Left ventricle myocardium superior (tissue), 1 donor: Measurements from ENCODE around the gene NLGN1. TPM values are rescaled to one million over a fixed set of nuclear protein-coding genes. Genes with fewer than 3 reads are reported as not detected.

ENCODE experiments used
- ATAC-seq: fragments of 200-7000 bp; cut with Tn5 transposase; one replicate; pipeline ENCODE4 v1.9.1; 2020; ENCODE audit warnings: mild to moderate bottlenecking, moderate library complexity
- DNase-seq: peaks from one replicate; pipeline ENCODE4 v3.0.0-alpha.2; 2020
- intact Hi-C: fragments of 100-400 bp; cut with micrococcal nuclease; formaldehyde crosslinking; loops from one replicate; pipeline ENCODE4 v1.11.0; 2022
- total RNA-seq: library from RNA; stranded (reverse); fragmentation: NEBNext Ultra II Directional; extraction: Animal tissue kit (Norgen Biotek cat#: 25700); gene quantifications from one replicate; pipeline ENCODE4 v1.2.1, GENCODE V29; 2021
- donor health status: DM: no; HTN: yes; CAD: no; lungs with severe emphysema.

The NLGN1 gene
- total RNA-seq, 1 donor from 2014 or later, result 10.5 TPM

DNA sequence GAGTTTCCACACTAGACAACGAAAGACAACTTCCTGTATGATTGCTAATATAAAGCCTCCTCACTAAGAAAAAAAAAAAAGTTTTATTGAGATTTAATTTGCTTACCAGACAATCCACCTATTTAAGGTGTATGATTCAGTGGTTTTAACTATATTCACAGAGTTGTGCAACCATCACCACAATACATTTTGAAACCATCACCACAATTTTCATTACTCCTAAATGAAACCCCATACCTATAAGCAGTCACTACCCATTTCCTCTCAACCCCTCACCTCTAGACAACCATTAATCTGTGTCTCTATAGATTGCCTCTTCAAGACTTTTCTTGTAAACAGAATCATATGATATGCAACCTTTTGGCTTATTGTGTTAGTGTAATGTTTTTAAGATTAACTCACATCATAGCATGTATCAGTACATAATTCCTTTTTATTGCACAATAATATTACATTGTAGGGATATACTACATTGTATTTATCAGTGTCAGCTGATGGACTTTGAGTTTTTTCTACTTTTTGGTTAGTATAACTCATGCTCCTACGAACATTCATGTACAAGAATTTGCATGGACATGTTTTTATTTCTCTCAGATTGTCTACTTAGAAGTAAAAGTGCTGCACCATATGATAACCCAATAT lies 339.7 kb downstream of the NLGN1 start:
- DNase-seq (no peak), ATAC-seq (no peak)
- intact Hi-C loops, result no loop called here

DNA sequence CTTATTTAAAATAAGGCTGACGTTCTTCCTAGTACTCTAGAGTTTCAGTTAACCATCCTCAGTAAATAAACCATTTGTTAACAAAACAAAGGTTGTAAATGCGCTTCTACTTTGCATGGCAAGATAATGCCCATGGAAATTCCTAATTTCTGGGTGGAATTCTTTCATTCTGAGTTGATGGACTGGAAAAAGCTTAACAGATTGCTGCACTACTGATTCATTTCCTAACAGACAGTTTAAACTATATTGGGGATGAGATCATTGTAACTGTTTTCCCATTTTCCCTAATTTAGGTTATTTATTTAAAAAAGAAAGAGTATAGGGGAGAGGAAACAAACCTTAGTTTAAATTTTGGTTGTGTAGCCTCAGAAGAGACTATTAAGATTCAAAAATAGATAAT lies 342.2 kb downstream of the NLGN1 start:
- DNase-seq (no peak), ATAC-seq (no peak)
- intact Hi-C loops, result no loop called here

DNA sequence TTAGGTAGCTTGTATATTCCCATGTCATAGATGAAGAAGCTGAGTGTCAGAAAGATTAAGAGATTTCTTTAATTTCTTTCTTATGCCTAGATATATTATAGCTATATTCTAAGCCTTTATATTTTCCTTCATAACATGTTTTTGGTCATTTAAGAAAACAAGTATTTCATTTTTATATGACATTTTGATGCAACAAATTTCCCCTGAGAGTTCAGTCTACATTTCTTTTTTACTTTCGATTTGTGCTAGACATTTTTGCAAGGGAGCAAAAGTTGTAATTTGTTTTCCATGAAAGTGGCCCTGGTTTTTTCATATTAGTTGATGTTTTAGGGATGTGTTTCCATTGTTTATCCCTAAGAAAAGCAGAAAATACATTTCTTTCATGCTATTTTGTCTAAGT lies 344.9 kb downstream of the NLGN1 start:
- intact Hi-C loops, result no loop called here
- no peak for DNase-seq
- ATAC-seq, result no peak

DNA sequence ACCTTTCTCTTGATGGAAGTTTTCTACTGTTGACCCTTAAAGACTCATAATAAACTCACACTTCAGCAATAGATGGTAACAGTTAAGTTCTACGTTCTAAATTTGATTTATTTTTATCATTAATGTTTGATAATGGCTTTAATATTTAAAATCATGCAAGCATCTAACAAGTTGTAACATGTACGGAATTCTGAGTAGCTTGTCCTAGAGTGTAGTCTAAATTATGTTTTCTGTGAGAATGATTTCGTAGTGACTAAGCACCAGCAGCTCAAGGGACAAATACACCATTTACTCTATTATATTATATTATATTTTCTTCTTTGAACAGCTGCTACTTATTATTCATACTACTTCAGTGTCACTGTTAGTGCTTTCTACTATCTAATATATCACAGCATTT lies 345.6 kb downstream of the NLGN1 start:
- DNase-seq, result no peak
- intact Hi-C loops, result no loop called here
- ATAC-seq, result no peak

DNA sequence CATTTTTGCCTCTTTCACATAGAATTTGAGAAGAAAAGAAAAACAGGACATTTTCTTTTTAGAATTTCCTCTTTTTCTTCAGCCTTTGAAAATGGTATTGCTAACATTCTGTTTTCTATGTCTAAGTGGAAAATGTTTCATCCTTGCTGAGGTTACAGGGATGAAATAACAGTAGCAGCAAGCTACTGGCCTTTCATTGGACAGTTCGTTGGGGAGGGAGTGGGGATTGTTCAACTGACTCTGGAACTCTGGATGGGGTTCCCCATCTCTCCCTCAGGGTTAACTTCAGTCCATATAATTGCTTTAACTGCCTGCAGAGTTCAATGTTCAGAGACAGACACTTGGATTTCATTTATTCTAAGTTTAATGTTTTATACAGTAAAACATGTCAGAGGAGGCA lies 346.0 kb downstream of the NLGN1 start:
- ATAC-seq (no peak), DNase-seq (no peak)
- intact Hi-C loops, result no loop called here

DNA sequence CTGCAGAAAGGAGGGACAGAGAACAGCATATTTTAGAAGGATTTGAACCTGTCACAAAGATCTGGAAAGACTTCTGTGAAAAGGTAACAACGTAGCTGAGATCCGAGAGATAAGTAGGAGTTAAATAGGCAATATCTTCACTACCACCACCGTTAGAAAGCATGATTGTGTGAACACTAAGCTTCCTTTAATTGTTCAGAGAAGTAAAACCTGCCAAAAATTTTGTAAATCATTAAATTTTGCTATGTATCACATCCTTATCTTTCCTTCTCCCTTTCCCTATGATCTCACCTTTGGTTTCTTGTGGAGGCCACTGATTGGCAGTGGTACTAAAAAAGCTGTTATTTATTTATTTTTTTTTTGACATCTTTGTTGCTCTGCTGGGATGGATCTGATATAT lies 346.9 kb downstream of the NLGN1 start:
- no peak for ATAC-seq
- intact Hi-C loops, result no loop called here

DNA sequence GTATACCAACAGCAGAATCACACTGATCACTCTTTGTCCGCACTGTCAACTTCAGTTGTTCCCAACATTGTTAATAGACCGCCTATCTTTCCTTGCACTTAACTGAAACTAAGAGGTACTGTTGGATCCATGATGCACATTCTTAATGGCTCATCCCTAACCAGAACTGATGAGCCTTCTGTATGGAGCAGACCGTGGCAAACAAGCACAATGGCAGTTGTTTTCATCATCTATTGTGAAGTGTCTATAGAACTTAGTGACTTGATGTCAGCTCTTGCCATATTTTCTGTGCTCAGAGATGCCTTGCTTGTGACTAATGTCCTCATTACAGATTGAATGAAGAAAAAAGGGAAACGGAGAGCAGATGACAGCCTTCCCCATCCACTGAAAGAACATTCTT lies 347.4 kb downstream of the NLGN1 start:
- ATAC-seq (no peak), DNase-seq (no peak)
- intact Hi-C loops, result no loop called here

More for the DNA sequence above, 346.9 kb downstream of the NLGN1 start:
- DNase-seq, result no peak

DNA sequence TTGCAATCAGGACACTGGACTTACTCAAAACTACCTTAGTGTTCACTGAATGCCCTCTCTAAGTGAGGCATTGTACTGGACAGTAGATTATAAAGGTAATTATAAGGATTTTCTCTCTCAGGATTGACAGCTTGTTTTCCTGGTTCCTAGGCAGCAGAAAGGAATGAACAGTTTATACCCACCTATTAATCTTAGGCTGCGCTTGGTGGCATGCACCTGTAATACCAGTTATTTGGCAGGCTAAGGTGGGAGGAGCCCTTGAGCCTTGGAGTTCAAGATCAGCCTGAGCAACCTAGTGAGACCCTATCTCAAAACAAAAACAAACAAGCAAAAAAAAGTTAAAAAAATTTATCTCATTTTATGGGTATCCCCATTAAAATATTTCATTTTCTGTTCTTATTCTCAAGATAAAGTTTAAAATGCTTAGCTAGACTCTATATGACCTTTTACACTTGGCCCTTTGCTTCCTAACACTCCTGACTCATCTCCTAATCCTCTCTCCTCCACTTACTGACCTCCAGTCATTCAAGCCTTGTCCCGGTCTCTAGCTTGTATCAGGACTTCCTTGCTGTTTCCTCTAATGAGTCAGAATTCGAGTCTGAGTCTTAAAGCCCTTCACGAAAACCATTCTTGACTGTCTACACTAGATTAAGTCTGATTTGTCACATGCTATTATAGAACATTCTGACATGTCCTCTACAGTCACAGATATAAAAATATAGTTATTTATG lies 348.6 kb downstream of the NLGN1 start:
- no peak for ATAC-seq
- intact Hi-C loops, result no loop called here
- no peak for DNase-seq

DNA sequence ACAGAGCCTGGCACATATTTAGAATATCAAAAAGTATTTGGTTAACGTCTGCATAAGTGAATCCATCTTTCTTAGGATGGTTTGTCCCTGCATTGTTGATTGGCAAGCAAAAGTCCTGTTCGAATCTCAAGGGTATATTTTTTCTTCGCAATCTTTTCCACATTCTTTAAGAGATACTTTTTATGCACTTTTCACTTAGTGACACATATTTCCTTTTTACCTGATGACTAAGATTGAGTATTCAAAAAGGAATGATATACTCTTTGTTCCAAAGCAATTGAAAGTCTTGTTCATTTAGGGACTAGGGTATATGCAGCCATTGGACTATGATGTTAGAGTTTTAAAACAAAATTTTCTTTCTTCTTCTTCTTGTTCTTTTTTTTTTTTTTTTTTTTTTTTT lies 349.9 kb downstream of the NLGN1 start:
- DNase-seq (no peak), ATAC-seq (no peak)
- intact Hi-C loops, result no loop called here

DNA sequence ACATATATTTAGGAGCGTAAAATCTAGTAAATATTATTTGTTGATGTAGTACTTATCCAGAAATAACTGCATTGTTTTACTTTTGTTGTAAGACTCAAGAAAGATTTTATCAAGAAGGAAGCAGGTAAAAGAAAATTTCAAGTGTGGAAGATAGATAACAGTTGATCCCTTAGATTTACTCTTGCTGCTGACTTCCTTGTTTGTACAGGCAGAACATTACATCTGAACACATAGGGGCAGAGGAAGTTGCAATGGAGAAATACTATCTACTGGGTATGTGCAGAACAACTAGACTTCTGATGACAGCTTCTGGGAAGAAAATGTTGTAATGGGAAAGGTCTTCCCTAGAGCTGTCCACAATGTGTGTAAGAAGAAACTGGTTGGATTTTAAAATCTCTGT lies 350.6 kb downstream of the NLGN1 start:
- DNase-seq (no peak), ATAC-seq (no peak)
- intact Hi-C loops, result no loop called here

DNA sequence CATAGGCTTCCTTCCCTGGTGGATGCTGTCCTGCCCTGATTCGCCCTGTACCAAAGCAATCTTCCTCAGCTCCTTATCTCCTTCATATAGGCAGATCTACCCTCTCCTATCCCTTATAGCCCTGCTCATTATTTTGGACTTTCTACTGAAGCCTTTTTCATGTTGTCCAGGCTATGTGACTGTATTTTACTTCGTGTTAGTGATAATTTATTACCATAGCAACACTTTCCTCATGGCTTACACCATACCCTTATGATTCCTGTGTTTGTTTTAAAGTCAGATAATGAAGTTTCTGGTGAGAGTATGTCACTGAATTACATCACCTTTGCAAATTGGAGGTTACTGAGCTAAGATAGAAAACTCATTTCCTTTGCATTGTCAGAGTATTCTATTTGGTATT lies 352.6 kb downstream of the NLGN1 start:
- intact Hi-C loops, result no loop called here
- ATAC-seq (no peak), DNase-seq (no peak)

DNA sequence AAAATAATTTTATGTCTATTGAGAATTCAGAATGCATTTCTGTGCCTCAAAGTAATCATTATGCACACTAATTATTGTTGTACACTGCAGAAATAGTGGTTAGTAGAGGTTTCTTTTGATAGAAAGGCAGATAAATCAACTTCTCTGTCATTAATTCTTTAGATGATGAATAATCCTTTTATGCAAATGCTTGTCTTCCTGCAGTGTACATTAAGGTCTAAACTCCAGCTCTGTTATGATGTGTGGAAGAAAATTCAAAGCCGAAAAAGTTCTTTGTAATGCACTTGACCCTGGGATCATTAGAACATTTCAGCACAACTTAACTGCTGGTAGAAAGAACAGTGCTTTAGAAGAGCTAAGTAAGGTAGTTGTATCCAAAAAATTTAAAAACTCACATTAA lies 353.0 kb downstream of the NLGN1 start:
- ATAC-seq (no peak), DNase-seq (no peak)
- intact Hi-C loops, result no loop called here

DNA sequence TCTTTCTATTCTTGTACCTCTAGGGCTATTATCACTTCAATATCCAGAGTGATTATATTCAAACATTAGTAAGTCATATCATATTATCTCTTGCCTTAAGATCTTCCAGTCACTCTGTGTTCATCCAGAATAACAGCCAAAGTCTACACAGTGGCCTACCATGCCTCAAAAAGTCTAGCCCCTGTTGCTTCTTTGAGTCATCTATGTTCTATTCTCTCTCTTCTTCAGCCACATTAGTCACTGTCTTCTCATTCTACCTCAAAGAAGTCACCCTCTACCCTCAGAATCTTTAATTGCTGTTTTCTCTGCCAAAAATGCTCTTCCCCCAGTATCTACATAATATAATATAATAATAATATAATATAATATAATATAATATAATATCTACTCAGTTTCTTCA lies 356.0 kb downstream of the NLGN1 start:
- DNase-seq, result no peak
- no peak for ATAC-seq
- intact Hi-C loops, result no loop called here

DNA sequence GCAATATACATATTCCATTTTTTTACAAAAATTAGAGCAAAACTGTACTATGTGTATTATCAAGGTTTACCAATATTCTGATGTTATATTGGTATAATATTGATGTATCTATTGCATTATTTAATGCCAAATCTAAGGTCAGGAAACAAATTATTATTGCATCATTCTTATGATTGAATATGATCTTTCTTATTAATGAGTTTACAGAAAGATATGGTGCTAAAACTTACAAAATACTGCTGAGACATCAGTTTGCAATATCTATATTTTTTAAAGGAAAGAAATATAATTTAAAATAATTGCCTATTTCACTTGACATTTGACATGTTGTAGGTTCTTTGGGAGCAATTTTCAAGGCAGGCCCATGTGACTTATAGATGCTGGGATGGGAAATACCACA lies 357.6 kb downstream of the NLGN1 start:
- DNase-seq (no peak), ATAC-seq (no peak)
- intact Hi-C loops, result no loop called here

DNA sequence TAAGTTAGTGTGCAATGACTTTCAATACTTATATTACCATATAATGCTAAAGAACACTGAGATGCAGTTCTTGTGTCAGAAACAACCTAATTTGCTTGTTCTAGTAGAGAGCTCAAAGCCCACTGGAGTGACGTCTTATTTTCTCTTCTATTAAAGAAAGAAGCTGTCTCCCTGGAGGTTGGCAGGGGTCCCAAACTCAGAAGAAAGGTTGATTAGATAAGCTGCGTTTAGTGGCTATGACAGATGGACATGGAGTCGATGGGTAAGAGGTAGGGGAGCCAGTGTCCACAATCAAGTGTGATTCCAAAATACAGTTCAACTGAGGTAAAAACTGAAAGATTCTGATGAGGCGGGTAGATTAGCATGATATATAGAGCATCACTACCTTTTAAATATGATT lies 363.6 kb downstream of the NLGN1 start:
- no peak for ATAC-seq
- DNase-seq, result no peak
- intact Hi-C loops, result no loop called here

DNA sequence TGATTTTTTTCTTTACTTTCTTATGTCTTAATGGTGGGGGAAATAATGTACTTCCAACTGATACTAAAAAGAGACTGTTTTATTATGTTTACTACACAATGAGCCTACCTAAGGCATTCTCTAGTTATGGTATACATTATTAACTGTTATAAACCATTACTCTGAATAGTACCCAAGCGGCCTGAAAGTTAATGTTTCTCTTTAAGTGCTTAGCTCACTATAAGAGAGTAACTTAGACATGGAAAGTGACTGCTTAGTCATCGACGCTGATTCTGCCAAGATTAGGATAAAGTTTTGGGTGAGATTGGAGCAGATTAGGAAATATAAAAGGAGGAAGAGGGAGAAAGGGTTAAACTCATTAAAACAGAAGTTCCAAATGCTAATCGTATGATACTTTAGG lies 365.0 kb downstream of the NLGN1 start:
- DNase-seq (no peak), ATAC-seq (no peak)
- intact Hi-C loops, result no loop called here

DNA sequence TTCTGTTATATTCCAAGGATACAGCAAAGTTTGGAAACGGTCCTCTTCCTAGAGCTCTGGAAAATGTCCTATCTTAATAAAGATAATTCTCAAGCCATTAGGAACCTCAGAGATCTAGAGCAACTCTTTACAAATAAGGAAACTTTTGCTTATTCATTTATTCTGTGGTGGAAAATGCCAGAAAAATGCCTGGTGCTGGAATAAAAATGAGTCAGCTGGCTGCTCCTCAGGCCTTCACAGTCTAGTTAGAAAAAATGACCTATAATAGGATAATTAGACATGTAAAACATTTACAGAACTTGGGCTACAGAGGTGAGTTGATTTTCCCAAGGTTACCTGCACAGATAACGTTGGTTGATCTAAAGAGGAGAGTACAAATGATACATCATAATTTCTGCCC lies 372.5 kb downstream of the NLGN1 start:
- ATAC-seq, result no peak
- no peak for DNase-seq
- intact Hi-C loops, result no loop called here

DNA sequence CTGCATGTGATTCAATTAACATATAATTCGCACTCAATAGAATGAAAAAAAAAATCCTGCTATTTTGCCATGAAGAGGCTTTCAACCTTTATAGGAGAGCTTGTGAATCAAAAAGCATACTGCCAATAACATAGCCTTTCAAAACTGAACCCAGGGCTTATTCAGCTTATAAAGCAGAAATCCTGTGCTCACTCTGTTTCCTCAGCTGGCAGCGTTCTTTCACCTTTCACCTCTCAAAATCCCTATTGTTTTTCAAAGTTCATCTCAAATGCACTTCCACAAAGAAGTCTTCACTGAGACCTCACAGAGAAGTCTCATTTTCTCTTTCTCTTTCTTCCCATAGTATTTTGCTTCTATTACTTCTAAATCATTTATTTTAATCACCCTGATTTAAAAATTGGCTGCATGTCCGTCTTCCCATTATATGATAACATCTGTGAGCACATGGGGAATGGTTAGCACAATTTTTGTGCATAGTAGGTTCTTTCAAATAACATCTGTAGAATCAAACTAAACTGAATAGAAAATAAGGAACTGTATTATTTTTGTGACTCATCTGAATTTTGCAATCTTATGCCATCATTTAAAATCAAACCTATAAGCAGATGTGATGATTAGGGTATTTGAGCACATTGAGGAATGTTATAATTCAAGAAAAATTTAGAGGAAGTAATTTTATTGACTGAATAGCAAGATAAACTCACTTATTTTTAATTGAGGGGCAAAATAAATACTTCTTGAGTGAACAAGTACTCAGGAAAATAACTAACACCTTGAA lies 373.4 kb downstream of the NLGN1 start:
- DNase-seq (no peak), ATAC-seq (no peak)
- intact Hi-C loops, result no loop called here

DNA sequence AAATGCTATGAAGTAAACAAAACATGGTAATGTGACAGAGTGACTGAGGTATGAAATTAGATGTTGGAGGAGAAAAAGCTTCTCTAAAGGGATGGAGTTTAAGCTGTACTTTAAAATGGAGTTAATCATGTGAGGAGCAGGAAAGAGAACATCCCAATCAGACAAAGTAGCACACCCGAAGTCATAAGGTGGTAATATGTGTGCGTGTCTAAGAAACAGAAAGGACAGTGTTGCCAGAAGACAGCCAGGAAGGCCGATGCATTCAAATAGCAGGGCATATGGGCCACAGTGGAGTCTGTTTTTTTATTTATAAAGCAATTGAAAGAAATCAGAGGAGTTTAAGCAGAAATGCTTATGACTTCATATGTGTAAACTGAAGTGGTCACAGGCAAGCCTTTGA lies 376.3 kb downstream of the NLGN1 start:
- no peak for ATAC-seq
- intact Hi-C loops, result no loop called here

DNA sequence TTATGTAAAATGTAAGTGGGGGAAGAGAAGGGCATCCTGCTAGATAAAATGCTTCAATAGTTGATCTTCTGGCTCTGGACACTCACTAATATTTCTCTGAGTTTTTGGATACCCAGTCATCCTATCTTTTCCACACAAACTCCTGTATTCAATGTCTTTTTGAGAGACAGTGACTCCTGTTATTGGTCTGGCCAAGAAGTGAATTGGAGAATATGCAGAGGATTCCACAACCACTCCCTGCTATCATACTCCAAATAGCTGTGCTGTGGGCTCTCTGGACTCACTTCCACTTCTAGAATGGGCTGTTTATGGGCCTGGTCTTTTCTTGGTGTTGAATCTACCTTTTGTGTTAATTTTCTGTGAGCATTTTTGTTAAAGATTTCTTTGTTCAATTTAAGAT lies 376.8 kb downstream of the NLGN1 start:
- intact Hi-C loops, result no loop called here
- DNase-seq (no peak), ATAC-seq (no peak)

More for the DNA sequence above, 376.3 kb downstream of the NLGN1 start:
- no peak for DNase-seq

DNA sequence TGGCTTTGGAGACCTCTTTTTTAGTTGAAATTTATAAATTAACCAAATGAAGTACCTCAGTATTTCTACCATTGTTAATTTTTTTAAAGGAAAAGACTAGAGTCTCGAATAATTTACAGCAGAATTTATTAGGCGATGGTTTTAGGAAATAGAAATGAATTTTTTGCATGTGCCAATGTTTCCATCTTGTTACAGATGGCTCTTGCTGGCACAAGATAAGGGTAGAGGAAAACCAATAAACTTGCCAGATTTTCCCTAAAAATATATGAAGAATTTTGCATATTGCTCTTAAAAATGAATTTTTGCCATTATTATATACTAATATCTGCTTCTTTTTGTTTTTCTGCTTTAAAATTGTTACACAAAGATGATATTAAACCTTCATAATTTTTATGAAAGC lies 380.7 kb downstream of the NLGN1 start:
- intact Hi-C loops, result no loop called here
- ATAC-seq, result no peak
- no peak for DNase-seq
